B cell (primary cell): ENCODE data around the gene ABHD17C.

Experiments
- EZH2 ChIP-seq: IDR thresholded peaks from 2 replicates; pipeline ENCODE4 v1.6.1; 2012; ENCODE audit warnings: borderline replicate concordance, low read depth, mild to moderate bottlenecking, moderate library complexity, low read length; ENCODE audit not compliant: insufficient read depth, poor library complexity, severe bottlenecking
- TF ChIP-seq, protein P1 (sequence below): fragments of 200-600 bp; IDR thresholded peaks from one replicate; pipeline ENCODE4 v1.8.0; 2022; ENCODE audit warnings: antibody characterized with exemption, mild to moderate bottlenecking

GRCh38 chr15:80667936-80668335 is 27.2 kb upstream of the ABHD17C start:
- TF ChIP-seq, protein P1, sequence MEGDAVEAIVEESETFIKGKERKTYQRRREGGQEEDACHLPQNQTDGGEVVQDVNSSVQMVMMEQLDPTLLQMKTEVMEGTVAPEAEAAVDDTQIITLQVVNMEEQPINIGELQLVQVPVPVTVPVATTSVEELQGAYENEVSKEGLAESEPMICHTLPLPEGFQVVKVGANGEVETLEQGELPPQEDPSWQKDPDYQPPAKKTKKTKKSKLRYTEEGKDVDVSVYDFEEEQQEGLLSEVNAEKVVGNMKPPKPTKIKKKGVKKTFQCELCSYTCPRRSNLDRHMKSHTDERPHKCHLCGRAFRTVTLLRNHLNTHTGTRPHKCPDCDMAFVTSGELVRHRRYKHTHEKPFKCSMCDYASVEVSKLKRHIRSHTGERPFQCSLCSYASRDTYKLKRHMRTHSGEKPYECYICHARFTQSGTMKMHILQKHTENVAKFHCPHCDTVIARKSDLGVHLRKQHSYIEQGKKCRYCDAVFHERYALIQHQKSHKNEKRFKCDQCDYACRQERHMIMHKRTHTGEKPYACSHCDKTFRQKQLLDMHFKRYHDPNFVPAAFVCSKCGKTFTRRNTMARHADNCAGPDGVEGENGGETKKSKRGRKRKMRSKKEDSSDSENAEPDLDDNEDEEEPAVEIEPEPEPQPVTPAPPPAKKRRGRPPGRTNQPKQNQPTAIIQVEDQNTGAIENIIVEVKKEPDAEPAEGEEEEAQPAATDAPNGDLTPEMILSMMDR, result no peak
- no peak for TF ChIP-seq EZH2
